ENCODE results near the gene NPIPB9. TPM values are rescaled to one million over a fixed set of nuclear protein-coding genes. Genes with fewer than 3 reads are reported as not detected.

Gene NPIPB9
- polyA plus RNA-seq, 10 donors, result 0.15 to 4.2 (median 1.1) TPM

- DNase-seq, result no peak
Observed at GRCh38 chr16:28821874-28822519, 70.4 kb downstream of the NPIPB9 start.

Other genes starting within 250 kb of the NPIPB9 start
- gene IL27, start 245.0 kb upstream of the NPIPB9 start, polyA plus RNA-seq (ENCODE audit: insufficient read length in 10 of 10), result under 1 TPM in 1 of 10 donors, not detected in 9; 0.30 TPM
- 10 to 100 TPM; 26.4 to 55.6 (median 35.4) TPM for gene NUPR1, start 212.8 kb upstream of the NPIPB9 start, polyA plus RNA-seq (ENCODE audit: insufficient read length in 10 of 10)
- gene SGF29, start 197.9 kb upstream of the NPIPB9 start, polyA plus RNA-seq (ENCODE audit: insufficient read length in 10 of 10), result 10 to 100 TPM in 9 of 10 donors, 1 to 10 TPM in 1; 5.9 to 18.4 (median 14.7) TPM
- 1 to 10 TPM in 1 of 10 donors, under 1 TPM in 9; 0.21 to 1.6 (median 0.46) TPM for gene SULT1A2, start 154.7 kb upstream of the NPIPB9 start, polyA plus RNA-seq (ENCODE audit: insufficient read length in 10 of 10)
- gene SULT1A1, start 141.7 kb upstream of the NPIPB9 start, polyA plus RNA-seq (ENCODE audit: insufficient read length in 10 of 10), result 10 to 100 TPM in 5 of 10 donors, 1 to 10 TPM in 5; 4.2 to 20.0 (median 10.6) TPM
- gene NPIPB8, start 113.7 kb upstream of the NPIPB9 start, polyA plus RNA-seq (ENCODE audit: insufficient read length in 10 of 10), result 1 to 10 TPM in 4 of 10 donors, under 1 TPM in 5, not detected in 1; 0.07 to 3.2 (median 0.71) TPM
- gene EIF3C, start 40.3 kb upstream of the NPIPB9 start, polyA plus RNA-seq (ENCODE audit: insufficient read length in 10 of 10), result 100 to 1,000 TPM; 175 to 425 (median 322) TPM
- 10 to 100 TPM; 59.2 to 99.8 (median 77.9) TPM for gene ATXN2L, start 71.2 kb downstream of the NPIPB9 start, polyA plus RNA-seq (ENCODE audit: insufficient read length in 10 of 10)
- 100 to 1,000 TPM; 118 to 161 (median 148) TPM for gene TUFM, start 94.6 kb downstream of the NPIPB9 start, polyA plus RNA-seq (ENCODE audit: insufficient read length in 10 of 10)
- 10 to 100 TPM; 30.5 to 53.1 (median 40.6) TPM for gene SH2B1, start 112.1 kb downstream of the NPIPB9 start, polyA plus RNA-seq (ENCODE audit: insufficient read length in 10 of 10)
- 100 to 1,000 TPM; 114 to 770 (median 490) TPM for gene ATP2A1, start 126.7 kb downstream of the NPIPB9 start, polyA plus RNA-seq (ENCODE audit: insufficient read length in 10 of 10)
- gene RABEP2, start 173.5 kb downstream of the NPIPB9 start, polyA plus RNA-seq (ENCODE audit: insufficient read length in 10 of 10), result 10 to 100 TPM in 9 of 10 donors, 1 to 10 TPM in 1; 9.3 to 16.6 (median 12.5) TPM
- gene CD19, start 180.2 kb downstream of the NPIPB9 start, polyA plus RNA-seq (ENCODE audit: insufficient read length in 10 of 10), result under 1 TPM in 9 of 10 donors, not detected in 1; 0.16 to 0.38 (median 0.30) TPM
- 10 to 100 TPM; 11.8 to 46.9 (median 20.3) TPM for gene NFATC2IP, start 199.2 kb downstream of the NPIPB9 start, polyA plus RNA-seq (ENCODE audit: insufficient read length in 10 of 10)
- 10 to 100 TPM; 16.6 to 26.9 (median 22.8) TPM for gene SPNS1, start 223.0 kb downstream of the NPIPB9 start, polyA plus RNA-seq (ENCODE audit: insufficient read length in 10 of 10)
- gene LAT, start 233.3 kb downstream of the NPIPB9 start, polyA plus RNA-seq (ENCODE audit: insufficient read length in 10 of 10), result 10 to 100 TPM in 1 of 10 donors, 1 to 10 TPM in 9; 1.1 to 10.8 (median 2.6) TPM